Activated CD4-positive, alpha-beta T cell treated with anti-CD3 and anti-CD28 coated beads, Interleukin-2, amount 50 U/mL, for 48 hours (primary cell): ENCODE results near the gene SCLY.
A peak's percentile ranks its signal among the peaks of the same experiment; 100 is the strongest.
"Not testable (repeated sequence)": the region's sequence is repeated elsewhere in the genome, so short reads cannot be mapped to it uniquely, and the experiment has no call there.

Experiments used
- DNase-seq, 2 experiments: peaks; one replicate each; pipeline ENCODE4 v3.0.0-alpha.2; 2020

The SCLY gene, protein sequence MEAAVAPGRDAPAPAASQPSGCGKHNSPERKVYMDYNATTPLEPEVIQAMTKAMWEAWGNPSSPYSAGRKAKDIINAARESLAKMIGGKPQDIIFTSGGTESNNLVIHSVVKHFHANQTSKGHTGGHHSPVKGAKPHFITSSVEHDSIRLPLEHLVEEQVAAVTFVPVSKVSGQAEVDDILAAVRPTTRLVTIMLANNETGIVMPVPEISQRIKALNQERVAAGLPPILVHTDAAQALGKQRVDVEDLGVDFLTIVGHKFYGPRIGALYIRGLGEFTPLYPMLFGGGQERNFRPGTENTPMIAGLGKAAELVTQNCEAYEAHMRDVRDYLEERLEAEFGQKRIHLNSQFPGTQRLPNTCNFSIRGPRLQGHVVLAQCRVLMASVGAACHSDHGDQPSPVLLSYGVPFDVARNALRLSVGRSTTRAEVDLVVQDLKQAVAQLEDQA

GRCh38 chr2:238060542-238061314 lies at the start of gene SCLY:
Gene SCLY, plus strand, starts transcription at chr2:238061001. Its CDS starts 54 bp downstream, at chr2:238061055.
- DNase-seq, result peak; percentile 97

- no peak for DNase-seq
Measured at GRCh38 chr2:238013806-238014205, 47.0 kb upstream of the SCLY start.

DNA sequence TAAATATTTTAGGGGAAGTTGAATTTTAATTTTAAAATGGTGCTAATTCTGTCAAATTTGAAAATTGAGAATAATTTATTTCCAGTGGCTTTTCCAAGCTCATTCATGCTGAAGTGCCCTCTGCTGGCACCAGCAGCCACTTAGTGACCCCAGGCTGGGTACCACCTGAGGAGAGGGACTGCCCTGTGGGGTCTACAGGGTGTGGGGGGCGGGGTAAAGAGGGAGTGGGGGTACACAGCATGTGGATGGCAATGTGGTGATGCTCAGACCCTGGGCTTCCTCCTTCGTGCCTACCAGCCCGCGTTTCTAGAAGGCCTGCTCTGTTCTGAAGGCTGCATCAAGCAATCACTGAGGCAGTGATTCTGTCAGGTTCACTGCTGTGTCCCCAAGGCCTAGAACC lies 45.1 kb upstream of the SCLY start:
- DNase-seq, result no peak

DNA sequence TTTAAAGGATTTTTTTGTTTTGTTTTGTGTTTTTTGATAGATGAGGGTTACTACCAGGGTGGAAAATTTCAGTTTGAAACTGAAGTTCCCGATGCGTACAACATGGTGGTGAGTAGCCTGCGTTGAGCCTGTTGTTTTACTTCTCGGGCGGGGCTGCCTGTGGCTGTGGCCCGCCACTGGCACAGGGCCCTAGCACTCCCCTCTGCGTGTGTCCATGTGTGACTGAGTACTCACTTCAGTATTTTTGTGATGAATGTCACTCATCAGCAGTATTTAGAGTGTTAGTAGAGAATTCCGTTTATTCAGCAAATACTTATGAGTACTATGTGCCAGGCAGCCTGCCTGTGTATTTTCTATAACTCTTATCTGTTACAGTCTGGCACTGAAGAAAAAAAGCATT lies 44.3 kb upstream of the SCLY start:
- DNase-seq, result no peak

DNA sequence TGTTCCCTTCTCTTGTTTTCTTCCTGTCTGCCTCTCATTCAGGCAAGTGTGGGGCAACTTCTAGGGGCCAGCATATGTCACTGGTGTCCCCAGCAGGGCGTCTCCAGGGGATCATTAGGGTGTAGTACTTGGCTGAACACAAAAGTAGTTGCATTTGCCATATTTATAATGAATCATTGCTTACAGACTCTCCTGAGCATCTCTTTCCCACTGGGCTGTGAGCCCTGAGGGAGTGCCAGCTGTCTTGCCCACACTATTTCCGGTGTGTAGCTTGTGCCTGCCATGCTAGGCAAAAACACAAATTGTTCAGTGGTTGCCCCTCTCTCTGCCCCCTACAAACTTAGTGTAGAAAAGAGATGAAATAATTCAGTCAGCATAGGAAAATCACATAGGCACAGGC lies 40.8 kb upstream of the SCLY start:
- no peak for DNase-seq

DNA sequence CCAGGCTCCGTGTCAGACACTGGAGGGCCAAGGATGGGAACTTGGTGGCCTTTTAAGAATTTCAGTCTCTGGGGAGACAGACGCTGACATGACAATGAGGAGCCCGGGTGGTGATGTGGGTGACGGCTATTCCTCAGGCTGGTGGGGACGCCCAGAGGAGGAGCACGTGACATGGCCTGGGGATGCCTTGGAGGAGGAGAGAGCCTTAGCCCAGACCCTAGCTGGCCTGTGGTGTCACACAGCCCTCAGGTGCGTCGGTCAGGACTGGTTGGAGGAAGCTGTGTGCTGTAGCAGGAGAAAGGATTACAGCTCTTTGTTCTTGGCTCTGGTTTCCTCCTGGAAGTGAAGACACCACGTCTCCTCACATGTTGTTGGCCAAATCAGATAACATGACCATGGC lies 40.0 kb upstream of the SCLY start:
- DNase-seq, result no peak

DNA sequence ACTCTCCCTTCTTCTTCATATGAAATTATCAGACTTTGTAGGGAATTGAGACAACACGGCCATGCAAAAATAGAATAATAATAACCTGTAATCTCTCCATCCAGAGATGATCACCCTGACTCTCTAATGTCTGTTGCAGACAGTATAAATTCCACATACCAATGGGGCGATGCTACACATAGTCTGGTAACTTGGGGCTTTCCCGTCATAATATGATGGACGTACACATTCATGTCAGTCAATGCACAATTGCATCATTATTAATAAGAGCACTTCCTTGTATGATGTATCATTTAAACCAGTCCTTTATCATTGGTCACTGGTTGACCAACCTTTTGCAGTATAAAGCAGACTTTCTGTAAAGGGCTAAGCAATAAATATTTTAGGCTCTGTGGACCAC lies 39.5 kb upstream of the SCLY start:
- DNase-seq, result no peak

DNA sequence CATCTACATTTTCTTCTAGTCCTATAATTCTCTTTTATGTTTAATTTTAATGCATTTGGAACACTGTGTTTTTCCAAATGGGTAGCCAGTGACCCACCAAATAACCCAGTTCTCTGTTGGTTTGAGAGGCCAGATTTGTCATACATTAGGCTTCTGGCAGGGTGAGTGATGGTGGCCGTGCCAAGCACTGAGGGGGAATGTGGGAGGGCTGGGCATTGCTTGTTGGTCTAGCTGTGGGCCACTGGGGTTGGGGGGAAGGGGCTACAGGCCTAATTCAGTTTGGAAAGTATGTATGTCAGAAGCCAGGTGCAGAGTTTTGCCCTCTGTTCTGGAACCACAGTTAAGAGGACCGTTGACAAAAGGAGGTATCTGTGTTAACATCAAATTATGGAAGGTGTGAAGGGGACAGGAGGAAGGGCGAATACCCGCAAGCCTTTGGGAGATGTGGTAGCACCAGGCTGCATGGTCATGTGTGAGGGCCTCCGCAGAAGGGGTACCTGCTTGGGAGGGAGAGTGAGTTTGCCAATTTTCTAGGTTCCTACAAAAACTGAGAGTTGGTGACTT lies 38.1 kb upstream of the SCLY start:
- no peak for DNase-seq

DNA sequence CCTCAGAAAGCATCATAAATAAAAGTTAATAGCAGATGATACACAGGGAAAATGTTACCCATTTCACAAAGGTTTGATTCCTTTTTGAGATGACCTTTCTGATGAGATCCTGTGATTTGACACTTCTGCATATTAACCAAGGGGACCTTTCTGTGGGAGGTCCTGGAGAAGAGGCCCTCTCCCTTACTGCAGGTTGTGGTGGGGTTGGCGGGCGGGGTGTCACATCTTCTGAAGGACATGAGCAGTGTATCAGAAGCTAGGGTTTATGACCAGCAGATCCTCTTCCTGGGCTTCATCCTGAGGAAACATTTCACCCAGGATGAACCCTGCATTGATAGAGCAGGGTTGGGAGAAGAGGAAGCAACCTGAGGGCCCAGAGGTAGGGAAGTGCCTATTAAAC lies 37.2 kb upstream of the SCLY start:
- no peak for DNase-seq

- peak; percentile 35 to 54 for DNase-seq
Measured at GRCh38 chr2:238024986-238025385, 35.8 kb upstream of the SCLY start.

DNA sequence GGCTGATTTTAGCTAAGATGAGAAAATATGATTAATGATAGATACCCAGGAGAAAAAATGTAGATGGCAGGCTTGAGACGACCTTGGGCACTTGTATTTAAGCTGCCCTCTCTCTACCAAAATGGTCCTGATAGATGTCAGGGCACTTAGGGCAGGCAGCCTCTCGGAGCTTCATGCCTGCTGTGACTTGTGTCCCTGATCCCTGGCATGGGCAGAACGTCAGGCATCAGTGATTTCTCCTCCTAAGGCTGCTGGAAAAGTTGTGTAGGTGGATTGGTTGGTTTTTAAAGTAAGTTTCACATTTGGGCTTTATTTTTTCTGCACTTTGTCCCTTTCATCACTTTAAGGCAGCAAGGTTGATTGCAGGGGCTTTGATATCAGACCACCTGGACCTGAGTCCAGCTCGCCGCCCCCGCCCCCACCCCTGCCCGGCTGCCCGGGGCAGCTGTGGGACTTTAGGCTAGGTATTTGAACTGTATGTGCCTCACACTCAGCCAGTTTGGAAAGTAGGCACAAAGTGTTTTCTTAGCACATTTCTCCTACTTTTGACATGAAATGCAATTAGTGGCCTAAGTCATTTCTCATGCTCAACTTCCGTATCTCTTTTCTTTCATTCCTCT lies 35.0 kb upstream of the SCLY start:
- DNase-seq, result no peak

DNA sequence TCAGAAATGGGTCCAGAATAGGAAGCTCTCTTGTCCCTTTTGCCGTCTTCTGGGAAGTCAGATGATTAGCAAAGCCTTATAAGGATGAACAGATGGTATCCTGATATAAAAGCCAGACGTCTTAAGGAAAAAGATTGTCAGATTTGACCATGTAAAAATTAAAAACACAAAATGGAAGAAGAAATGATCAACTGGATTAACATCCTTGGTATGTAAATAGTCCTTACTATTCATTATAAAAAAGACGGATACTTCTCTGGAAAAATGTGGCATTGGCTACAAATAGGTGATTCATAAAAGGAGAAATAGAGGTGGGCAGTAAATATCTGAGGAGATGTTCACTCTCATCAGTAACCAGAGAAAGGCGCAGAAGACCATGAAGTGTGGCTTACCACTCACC lies 33.7 kb upstream of the SCLY start:
- DNase-seq, result no peak

DNA sequence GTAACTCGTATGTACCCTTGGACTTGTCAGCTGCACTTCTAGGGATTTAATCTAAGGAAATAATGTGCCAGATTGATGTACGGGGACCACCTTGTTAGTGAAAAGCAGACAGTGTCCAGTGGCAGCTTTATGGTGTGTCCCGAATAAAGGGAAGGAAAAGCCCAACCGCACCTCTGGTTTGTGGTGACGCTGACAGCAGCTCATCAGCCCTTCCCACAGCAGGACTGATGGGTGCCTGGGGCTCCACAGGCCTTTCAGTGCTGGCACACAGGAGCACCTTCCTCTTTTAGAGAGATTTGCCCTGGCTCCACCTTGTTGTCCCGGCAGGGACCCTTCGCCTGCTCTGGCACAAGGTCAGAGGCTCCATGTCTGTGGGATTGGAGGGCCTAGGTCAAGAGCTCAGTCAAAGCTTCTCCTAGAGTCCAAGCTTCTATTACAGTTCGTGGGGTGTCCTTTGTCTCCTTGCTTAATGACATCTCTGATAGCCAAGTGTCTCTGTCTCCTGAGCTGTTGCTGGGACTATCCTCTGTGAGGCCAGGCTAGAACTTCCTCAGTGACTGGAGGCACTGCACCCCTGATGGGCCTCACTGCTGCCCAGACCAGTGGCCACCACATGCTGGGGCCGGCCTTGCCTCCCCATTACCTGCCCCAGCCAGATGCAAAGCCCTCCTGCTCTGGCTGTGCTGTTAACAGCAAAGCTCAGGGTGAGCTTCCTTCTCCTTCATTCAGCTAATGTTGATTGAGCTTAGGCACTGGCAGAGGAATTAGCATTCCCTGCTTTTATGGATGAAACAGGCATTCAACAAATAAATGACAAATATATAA lies 33.0 kb upstream of the SCLY start:
- no peak for DNase-seq

DNA sequence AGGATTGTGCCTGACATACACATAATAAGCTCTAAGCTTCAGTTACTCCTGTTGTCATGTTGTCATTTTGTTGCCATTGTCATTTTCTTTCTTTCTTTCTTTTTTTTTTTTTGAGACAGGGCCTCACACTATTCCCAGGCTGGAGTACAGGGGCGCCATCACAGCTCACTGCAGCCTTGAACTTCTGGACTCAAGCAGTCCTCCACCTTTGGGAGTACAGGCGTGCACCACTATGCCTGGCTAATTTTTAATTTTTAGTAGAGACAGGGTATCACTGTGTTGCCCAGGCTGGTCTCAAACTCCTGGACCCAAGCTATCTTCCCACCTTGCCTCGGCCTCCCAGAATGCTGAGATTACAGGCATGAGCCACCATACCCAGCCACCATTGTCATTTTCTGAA lies 30.9 kb upstream of the SCLY start:
- DNase-seq, result no peak

GRCh38 chr2:238030422-238031155 lies 30.2 kb upstream of the SCLY start:
- no peak for DNase-seq

- no peak for DNase-seq
Measured at GRCh38 chr2:238031751-238032150, 29.1 kb upstream of the SCLY start.

GRCh38 chr2:238032755-238033337 lies 28.0 kb upstream of the SCLY start:
- no peak for DNase-seq

DNA sequence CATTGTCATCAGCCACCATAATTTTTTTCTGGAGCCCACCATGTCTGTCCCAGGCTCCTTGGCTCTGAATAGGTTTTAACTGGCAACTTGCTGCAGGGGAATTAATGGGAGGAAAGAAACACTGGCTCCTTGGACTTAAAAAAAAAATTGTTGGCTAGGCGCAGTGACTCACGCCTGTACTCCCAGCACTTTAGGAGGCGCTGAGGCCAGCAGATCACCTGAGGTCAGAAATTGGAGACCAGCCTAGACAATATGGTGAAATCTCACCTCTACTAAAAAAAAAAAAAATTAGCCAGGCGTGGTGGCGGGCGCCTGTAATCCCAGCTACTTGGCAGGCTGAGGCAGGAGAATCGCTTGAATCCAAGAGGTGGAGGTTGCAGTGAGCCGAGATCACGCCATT lies 26.8 kb upstream of the SCLY start:
- not testable (repeated sequence) for DNase-seq

GRCh38 chr2:238038203-238038602 lies 22.6 kb upstream of the SCLY start:
- no peak for DNase-seq

DNA sequence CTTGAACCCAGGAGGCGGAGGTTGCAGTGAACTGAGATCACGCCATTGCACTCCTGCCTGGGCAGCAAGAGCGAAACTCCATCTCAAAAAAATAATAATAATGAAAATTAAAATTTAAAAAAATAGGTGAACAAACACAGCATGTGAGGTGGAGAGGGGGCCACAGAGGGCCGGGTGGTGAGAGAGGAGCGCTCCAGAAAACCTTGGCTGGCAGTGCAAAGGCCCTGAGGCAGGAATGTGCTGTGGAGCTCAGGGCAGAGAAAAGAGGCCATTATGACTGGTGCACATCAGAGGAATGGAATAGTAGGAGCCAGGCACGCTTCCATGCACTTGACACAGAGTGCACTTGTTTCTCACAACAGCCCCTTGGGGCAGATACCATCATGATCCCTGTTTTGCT lies 21.6 kb upstream of the SCLY start:
- no peak for DNase-seq

DNA sequence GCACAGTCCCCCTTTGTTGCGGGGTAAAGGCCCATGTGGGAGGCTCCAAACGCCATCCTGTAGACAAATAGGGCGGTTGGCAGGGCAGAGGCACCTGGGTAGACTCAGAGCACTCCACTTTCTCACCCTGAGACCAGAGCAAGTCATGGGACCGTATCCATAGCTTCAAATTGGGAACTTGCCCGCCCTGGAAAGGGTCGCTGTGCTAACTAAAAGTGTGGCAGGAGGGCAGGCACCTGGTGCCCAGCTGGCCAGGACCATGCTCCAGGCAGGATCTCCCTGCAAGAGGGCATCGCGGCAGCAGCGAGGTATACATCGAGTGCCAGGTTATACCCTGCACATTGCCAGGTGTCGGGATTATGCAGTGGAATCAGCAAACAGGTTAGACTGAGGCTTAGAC lies 20.8 kb upstream of the SCLY start:
- no peak for DNase-seq
